Panc1 (cell line): ENCODE results near the gene PSMA7.
"Not testable (repeated sequence)": the region's sequence is repeated elsewhere in the genome, so short reads cannot be mapped to it uniquely, and the experiment has no call there.

Experiments used
- CTCF ChIP-seq: fragments of 450-650 bp; IDR thresholded peaks from 2 replicates; pipeline ENCODE4 v1.5.1; 2017; ENCODE audit warnings: mild to moderate bottlenecking
- POLR2AphosphoS5 ChIP-seq: IDR thresholded peaks from 2 replicates; pipeline ENCODE4 v1.6.1; 2012; ENCODE audit warnings: mild to moderate bottlenecking, low read depth, low read length, moderate library complexity
- REST ChIP-seq, 2 experiments: IDR thresholded peaks; 2 replicates each; pipeline ENCODE4 v1.6.1; 2011 to 2012; ENCODE audit warnings: low read depth in 2 of 2, control low read depth in 1 of 2, low read length in 1 of 2, mild to moderate bottlenecking in 1 of 2, moderate library complexity in 1 of 2; ENCODE audit not compliant: insufficient read depth in 1 of 2
- SIN3A ChIP-seq: IDR thresholded peaks from 2 replicates; pipeline ENCODE4 v1.6.1; 2012; ENCODE audit warnings: low read depth, mild to moderate bottlenecking, low read length, moderate library complexity, borderline replicate concordance; ENCODE audit not compliant: insufficient read depth

- not testable (repeated sequence) for TF ChIP-seq CTCF; REST (IDR thresholded peaks at IDR 0.05; ENCODE audit: insufficient read depth in 1 of 2, low read depth in 2 of 2, low read length in 1 of 2); POLR2AphosphoS5; SIN3A
Measured at GRCh38 chr20:62148383-62148782, 5.2 kb upstream of the PSMA7 start.
